ENCODE data around the gene POFUT1.

- TF ChIP-seq CTCF (IDR thresholded peaks at IDR 0.05) (no peak), POLR2A (IDR thresholded peaks at IDR 0.05) (no peak)
Observed at GRCh38 chr20:32263398-32263954, 55.8 kb downstream of the POFUT1 start.

Data from uterus (tissue), 2 donors.